ENCODE results near the gene CLSTN2.

GRCh38 chr3:140424211-140424610, 489.2 kb downstream of the CLSTN2 start:
- TF ChIP-seq JUN (IDR thresholded peaks at IDR 0.05; ENCODE audit: low read depth, low read length) (no peak), ATF3 (IDR thresholded peaks at IDR 0.05; ENCODE audit: insufficient read depth, low read depth, low read length) (no peak), CTCF (IDR thresholded peaks at IDR 0.05; ENCODE audit: control extremely low read depth in 1 of 3, insufficient read depth in 1 of 3, low read depth in 1 of 3, low read length in 3 of 3) (no peak), KDM1A (IDR thresholded peaks at IDR 0.05; ENCODE audit: borderline replicate concordance, low read length) (no peak), SRF (IDR thresholded peaks at IDR 0.05; ENCODE audit: low read depth, low read length) (no peak), RNF2 (IDR thresholded peaks at IDR 0.05; ENCODE audit: borderline replicate concordance, low read depth, low read length, missing control alignments, poor library complexity, severe bottlenecking) (no peak), EZH2 (IDR thresholded peaks at IDR 0.05; ENCODE audit: low read depth, low read length, severe bottlenecking) (no peak), EP300 (IDR thresholded peaks at IDR 0.05; ENCODE audit: borderline replicate concordance in 1 of 2, low read depth in 2 of 2, low read length in 2 of 2) (no peak), TBP (IDR thresholded peaks at IDR 0.05; ENCODE audit: low read depth, low read length) (no peak), SIRT6 (IDR thresholded peaks at IDR 0.05; ENCODE audit: low read length) (no peak), SIN3A (conservative IDR thresholded peaks at IDR 0.05 in 1 of 2, IDR thresholded peaks at IDR 0.05 in 1 of 2; ENCODE audit: low read depth in 1 of 2, low read length in 2 of 2) (no peak), GTF2F1 (IDR thresholded peaks at IDR 0.05; ENCODE audit: borderline replicate concordance, low read depth, low read length) (no peak)

All from H1 (cell line).